B cell (primary cell): ENCODE measurements around the gene SCGN.

ENCODE experiments used
- CTCF ChIP-seq: fragments of 200-600 bp; IDR thresholded peaks from one replicate; pipeline ENCODE4 v1.8.0; 2022; ENCODE audit warnings: antibody characterized with exemption, mild to moderate bottlenecking
- EZH2 ChIP-seq: IDR thresholded peaks from 2 replicates; pipeline ENCODE4 v1.6.1; 2012; ENCODE audit warnings: borderline replicate concordance, low read depth, mild to moderate bottlenecking, moderate library complexity, low read length; ENCODE audit not compliant: insufficient read depth, poor library complexity, severe bottlenecking

- TF ChIP-seq EZH2 (no peak), CTCF (no peak)
Observed at GRCh38 chr6:25704001-25704400, 52.0 kb downstream of the SCGN start.
